Body of pancreas (tissue), 4 donors: ENCODE results near the gene SBNO2.

Experiments
- CTCF ChIP-seq, 7 experiments: fragments of 450-650 bp in 4 of 7; fragments of 200-600 bp in 3 of 7; sonication (generic) in 3 of 7; IDR thresholded peaks; one replicate each; pipeline ENCODE4 v1.5.1; 2016 to 2019; ENCODE audit warnings: antibody characterized with exemption in 7 of 7
- POLR2A ChIP-seq, 3 donors: fragments of 450-650 bp; IDR thresholded peaks; one replicate each; pipeline ENCODE4 v1.6.1; 2016; ENCODE audit warnings: antibody characterized with exemption in 3 of 3, mild to moderate bottlenecking in 2 of 3

GRCh38 chr19:1116726-1117581 lies 57.1 kb downstream of the SBNO2 start:
- TF ChIP-seq CTCF (IDR thresholded peaks at IDR 0.05), result no peak
- TF ChIP-seq POLR2A (IDR thresholded peaks at IDR 0.05), result no peak
